ENCODE measurements around the gene FAM9A. TPM values are rescaled to one million over a fixed set of nuclear protein-coding genes. Genes with fewer than 3 reads are reported as not detected.
"Not testable (repeated sequence)": the region's sequence is repeated elsewhere in the genome, so short reads cannot be mapped to it uniquely, and the experiment has no call there.

The FAM9A gene
- total and polyA plus RNA-seq, 4 donors, result 0.10 to 0.11 TPM; not detected in 2

GRCh38 chrX:8783097-8783713, 18.0 kb downstream of the FAM9A start:
- H3K4me1 ChIP-seq (ENCODE audit: control insufficient read depth, insufficient read depth, low read length), result peaks cover 5% of the 10 kb centered on the region
- DNase-seq (ENCODE audit: low read depth in 4 of 6, low spot score in 6 of 6), result peak in 2 of 6 donors; percentile 4 to 27
- H3K27me3 ChIP-seq (ENCODE audit: control insufficient read depth, insufficient read depth, low read length), result peaks cover 21% of the 10 kb centered on the region
- H3K4me3 ChIP-seq (ENCODE audit: low read depth, low read length), result no peak overlapping the region
- no peak overlapping the region for H3K27ac ChIP-seq (ENCODE audit: low read depth, low read length)
- no peaks in the 10 kb centered on the region for H3K36me3 ChIP-seq (ENCODE audit: control insufficient read depth, insufficient read depth, low read length)
- no peaks in the 10 kb centered on the region for H3K9me3 ChIP-seq (ENCODE audit: control insufficient read depth, insufficient read depth, low read length)
- WGBS (ENCODE audit: insufficient coverage), result 40% methylated on average over 30 of the region's 32 CpGs

DNA sequence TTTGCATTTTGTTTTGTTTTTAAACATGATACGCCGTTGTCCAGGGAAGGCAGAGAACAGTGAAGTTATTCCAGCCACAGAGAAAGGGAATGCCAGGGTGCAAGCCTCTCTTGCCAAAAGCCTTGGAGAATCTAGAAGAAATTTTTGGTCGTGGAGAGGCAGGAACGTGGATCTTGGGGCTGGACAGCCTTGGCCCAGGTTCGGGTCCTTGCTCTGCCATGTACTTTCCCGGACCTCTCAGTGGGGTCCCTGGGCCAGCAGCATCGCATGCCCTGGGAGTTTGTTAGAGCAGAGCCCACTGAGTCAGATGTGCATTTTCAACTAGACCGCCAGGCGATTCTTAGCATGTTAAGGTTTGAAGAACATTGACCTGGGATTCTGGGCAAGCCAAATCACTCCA, 18.6 kb downstream of the FAM9A start:
- H3K27ac ChIP-seq (ENCODE audit: low read depth, low read length), result no peak overlapping the region
- peaks cover 20% of the 10 kb centered on the region for H3K27me3 ChIP-seq (ENCODE audit: control insufficient read depth, insufficient read depth, low read length)
- no peaks in the 10 kb centered on the region for H3K36me3 ChIP-seq (ENCODE audit: control insufficient read depth, insufficient read depth, low read length)
- peaks cover 5% of the 10 kb centered on the region for H3K4me1 ChIP-seq (ENCODE audit: control insufficient read depth, insufficient read depth, low read length)
- no peak for DNase-seq (ENCODE audit: low read depth in 4 of 6, low spot score in 6 of 6)
- no peak overlapping the region for H3K4me3 ChIP-seq (ENCODE audit: low read depth, low read length)
- no peaks in the 10 kb centered on the region for H3K9me3 ChIP-seq (ENCODE audit: control insufficient read depth, insufficient read depth, low read length)
- 82% methylated on average over 9 of the region's 9 CpGs for WGBS (ENCODE audit: insufficient coverage)

DNA sequence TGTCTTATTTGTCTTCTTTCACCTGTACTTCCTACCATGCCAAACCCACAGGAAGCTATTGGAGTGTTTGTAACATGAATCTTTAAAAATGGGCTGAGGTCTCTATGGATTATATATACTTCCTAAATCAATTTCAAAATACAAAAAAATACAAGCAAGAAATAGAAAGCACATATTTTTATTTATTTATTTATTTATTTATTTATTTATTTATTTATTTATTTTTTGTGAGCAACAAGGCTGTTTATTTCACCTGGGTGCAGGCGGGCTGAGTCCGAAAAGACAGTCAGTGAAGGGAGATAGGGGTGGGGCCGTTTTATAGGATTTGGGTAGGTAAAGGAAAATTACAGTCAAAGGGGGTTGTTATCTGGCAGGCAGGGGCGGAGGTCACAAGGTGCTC, 19.3 kb downstream of the FAM9A start:
- peaks cover 17% of the 10 kb centered on the region for H3K27me3 ChIP-seq (ENCODE audit: control insufficient read depth, insufficient read depth, low read length)
- H3K4me3 ChIP-seq (ENCODE audit: low read depth, low read length); DNase-seq (ENCODE audit: low read depth in 4 of 6, low spot score in 6 of 6); H3K36me3 ChIP-seq (ENCODE audit: control insufficient read depth, insufficient read depth, low read length); H3K27ac ChIP-seq (ENCODE audit: low read depth, low read length); H3K4me1 ChIP-seq (ENCODE audit: control insufficient read depth, insufficient read depth, low read length); H3K9me3 ChIP-seq (ENCODE audit: control insufficient read depth, insufficient read depth, low read length): not testable (repeated sequence)
- 89% methylated on average over 4 of the region's 4 CpGs for WGBS (ENCODE audit: insufficient coverage)

GRCh38 chrX:8773117-8773516, 28.1 kb downstream of the FAM9A start:
- no peaks in the 10 kb centered on the region for H3K36me3 ChIP-seq (ENCODE audit: control insufficient read depth, insufficient read depth, low read length)
- no peak overlapping the region for H3K4me3 ChIP-seq (ENCODE audit: low read depth, low read length)
- no peak for DNase-seq (ENCODE audit: low read depth in 4 of 6, low spot score in 6 of 6)
- WGBS (ENCODE audit: insufficient coverage), result 77% methylated on average over 4 of the region's 5 CpGs
- no peaks in the 10 kb centered on the region for H3K4me1 ChIP-seq (ENCODE audit: control insufficient read depth, insufficient read depth, low read length)
- H3K27ac ChIP-seq (ENCODE audit: low read depth, low read length), result no peak overlapping the region
- H3K9me3 ChIP-seq (ENCODE audit: control insufficient read depth, insufficient read depth, low read length), result no peaks in the 10 kb centered on the region
- peaks cover 20% of the 10 kb centered on the region for H3K27me3 ChIP-seq (ENCODE audit: control insufficient read depth, insufficient read depth, low read length)

- no peak overlapping the region for H3K4me3 ChIP-seq (ENCODE audit: low read depth, low read length)
- no peaks in the 10 kb centered on the region for H3K4me1 ChIP-seq (ENCODE audit: control insufficient read depth, insufficient read depth, low read length)
- peaks cover 18% of the 10 kb centered on the region for H3K27me3 ChIP-seq (ENCODE audit: control insufficient read depth, insufficient read depth, low read length)
- no peaks in the 10 kb centered on the region for H3K9me3 ChIP-seq (ENCODE audit: control insufficient read depth, insufficient read depth, low read length)
- no peak overlapping the region for H3K27ac ChIP-seq (ENCODE audit: low read depth, low read length)
- DNase-seq (ENCODE audit: low read depth in 4 of 6, low spot score in 6 of 6), result no peak
- WGBS (ENCODE audit: insufficient coverage), result no CpG with 5 or more reads among the region's 2 CpGs
- no peaks in the 10 kb centered on the region for H3K36me3 ChIP-seq (ENCODE audit: control insufficient read depth, insufficient read depth, low read length)
These were observed 41.2 kb downstream of the FAM9A start for GRCh38 chrX:8760021-8760420.

DNA sequence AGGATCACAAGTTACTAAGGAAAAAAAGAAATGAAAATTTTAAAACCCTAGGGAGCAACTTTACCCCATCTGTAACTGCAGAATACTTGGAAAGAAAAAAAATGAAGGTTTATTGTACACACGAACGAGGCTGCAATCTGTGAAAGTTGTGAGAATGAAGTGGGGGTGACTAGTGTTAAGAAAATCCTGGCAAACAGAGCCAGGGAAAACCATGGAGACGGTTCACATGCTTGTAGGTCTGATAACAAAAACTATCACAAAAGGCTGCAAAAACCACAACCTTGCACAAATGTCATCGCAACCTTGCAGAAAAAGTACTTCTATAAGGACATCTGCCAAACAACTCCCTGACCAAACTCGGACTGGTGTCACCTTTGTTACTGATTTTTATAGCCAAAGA, 42.5 kb downstream of the FAM9A start:
- not testable (repeated sequence) for H3K9me3 ChIP-seq (ENCODE audit: control insufficient read depth, insufficient read depth, low read length); H3K4me3 ChIP-seq (ENCODE audit: low read depth, low read length); H3K36me3 ChIP-seq (ENCODE audit: control insufficient read depth, insufficient read depth, low read length); H3K27ac ChIP-seq (ENCODE audit: low read depth, low read length); H3K4me1 ChIP-seq (ENCODE audit: control insufficient read depth, insufficient read depth, low read length)
- DNase-seq (ENCODE audit: low read depth in 4 of 6, low spot score in 6 of 6), result peak in 1 of 6 donors; percentile 16
- peaks cover 18% of the 10 kb centered on the region for H3K27me3 ChIP-seq (ENCODE audit: control insufficient read depth, insufficient read depth, low read length)
- WGBS (ENCODE audit: insufficient coverage), result no CpG with 5 or more reads among the region's 5 CpGs

- not testable (repeated sequence) for H3K36me3 ChIP-seq (ENCODE audit: control insufficient read depth, insufficient read depth, low read length); H3K27ac ChIP-seq (ENCODE audit: low read depth, low read length); DNase-seq (ENCODE audit: low read depth in 4 of 6, low spot score in 6 of 6); H3K4me3 ChIP-seq (ENCODE audit: low read depth, low read length); H3K9me3 ChIP-seq (ENCODE audit: control insufficient read depth, insufficient read depth, low read length); H3K4me1 ChIP-seq (ENCODE audit: control insufficient read depth, insufficient read depth, low read length)
- peaks cover 13% of the 10 kb centered on the region for H3K27me3 ChIP-seq (ENCODE audit: control insufficient read depth, insufficient read depth, low read length)
- WGBS (ENCODE audit: insufficient coverage), result 92% methylated on average over 3 of the region's 7 CpGs
These were observed 43.4 kb downstream of the FAM9A start for GRCh38 chrX:8757609-8758389.

DNA sequence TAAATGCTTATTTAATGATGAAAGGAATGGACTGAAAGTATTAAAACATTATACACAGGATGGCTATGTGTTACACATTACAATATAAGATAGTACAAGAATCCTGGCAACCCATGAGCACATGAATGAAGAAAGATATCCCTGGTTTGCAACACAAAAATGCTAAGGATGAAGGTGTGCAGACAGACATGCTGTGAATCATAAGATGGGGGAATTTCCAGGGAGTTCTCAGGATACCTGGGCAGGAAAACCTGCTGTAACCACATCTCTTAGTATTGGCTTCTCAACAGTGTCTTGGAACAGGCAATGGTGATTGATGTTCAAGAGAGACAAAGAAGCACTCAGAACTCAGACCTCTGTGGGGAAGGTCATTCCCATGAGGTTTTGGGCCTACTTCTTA, 45.4 kb downstream of the FAM9A start:
- H3K4me3 ChIP-seq (ENCODE audit: low read depth, low read length), result no peak overlapping the region
- no peak for DNase-seq (ENCODE audit: low read depth in 4 of 6, low spot score in 6 of 6)
- no peaks in the 10 kb centered on the region for H3K36me3 ChIP-seq (ENCODE audit: control insufficient read depth, insufficient read depth, low read length)
- H3K4me1 ChIP-seq (ENCODE audit: control insufficient read depth, insufficient read depth, low read length), result no peaks in the 10 kb centered on the region
- no peaks in the 10 kb centered on the region for H3K9me3 ChIP-seq (ENCODE audit: control insufficient read depth, insufficient read depth, low read length)
- H3K27me3 ChIP-seq (ENCODE audit: control insufficient read depth, insufficient read depth, low read length), result peaks cover 17% of the 10 kb centered on the region
- H3K27ac ChIP-seq (ENCODE audit: low read depth, low read length), result no peak overlapping the region

DNA sequence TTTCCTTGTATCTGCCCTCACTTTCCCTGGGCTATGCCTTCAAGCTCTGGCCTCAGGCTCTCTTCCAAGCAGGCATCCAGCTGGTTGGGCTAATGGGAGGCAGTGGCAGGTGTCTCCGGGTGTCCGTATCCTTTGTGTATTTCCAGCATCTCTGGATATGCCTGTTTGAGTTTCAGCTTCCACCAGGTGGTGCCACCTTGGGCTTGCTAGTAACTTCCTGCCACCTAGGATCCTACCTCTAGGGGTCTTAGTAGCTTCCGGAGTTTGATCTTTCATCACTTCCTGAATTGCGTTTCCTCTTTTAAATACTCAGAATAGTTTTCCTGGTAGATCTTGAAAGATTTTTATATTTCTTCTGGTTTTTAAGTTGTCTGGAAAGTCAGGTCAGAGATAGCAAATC, 46.1 kb downstream of the FAM9A start:
- Histone ChIP-seq H3K4me3 (ENCODE audit: low read depth, low read length) (no peak overlapping the region), H3K9me3 (ENCODE audit: control insufficient read depth, insufficient read depth, low read length) (no peaks in the 10 kb centered on the region), H3K27ac (ENCODE audit: low read depth, low read length) (no peak overlapping the region), H3K36me3 (ENCODE audit: control insufficient read depth, insufficient read depth, low read length) (no peaks in the 10 kb centered on the region), H3K27me3 (ENCODE audit: control insufficient read depth, insufficient read depth, low read length) (peaks cover 17% of the 10 kb centered on the region), H3K4me1 (ENCODE audit: control insufficient read depth, insufficient read depth, low read length) (no peaks in the 10 kb centered on the region)
- no CpG with 5 or more reads among the region's 4 CpGs for WGBS (ENCODE audit: insufficient coverage)
- DNase-seq (ENCODE audit: low read depth in 4 of 6, low spot score in 6 of 6), result no peak

DNA sequence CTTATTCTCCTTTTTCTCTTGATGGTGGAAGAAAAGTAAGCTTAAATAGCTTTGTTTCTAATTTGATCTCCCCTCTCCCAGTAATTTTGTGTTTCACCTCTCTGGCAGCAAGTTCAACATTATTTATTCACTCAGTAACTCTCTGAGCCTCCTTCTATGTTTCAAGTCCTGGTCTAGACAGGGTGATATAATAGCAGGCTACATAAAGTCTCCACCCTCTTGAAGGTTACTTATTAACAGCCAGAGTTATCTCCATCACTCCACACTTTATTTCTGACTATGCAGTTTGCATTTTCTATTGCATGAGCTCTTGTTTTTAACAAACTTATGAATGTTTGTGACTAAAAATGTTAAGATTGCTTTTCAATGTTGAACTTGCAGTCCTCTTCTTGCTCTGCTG, 51.5 kb downstream of the FAM9A start:
- H3K27ac ChIP-seq (ENCODE audit: low read depth, low read length), result no peak overlapping the region
- H3K9me3 ChIP-seq (ENCODE audit: control insufficient read depth, insufficient read depth, low read length), result no peaks in the 10 kb centered on the region
- H3K4me1 ChIP-seq (ENCODE audit: control insufficient read depth, insufficient read depth, low read length), result no peaks in the 10 kb centered on the region
- H3K27me3 ChIP-seq (ENCODE audit: control insufficient read depth, insufficient read depth, low read length), result peaks cover 12% of the 10 kb centered on the region
- H3K4me3 ChIP-seq (ENCODE audit: low read depth, low read length), result no peak overlapping the region
- no peak for DNase-seq (ENCODE audit: low read depth in 4 of 6, low spot score in 6 of 6)
- no peaks in the 10 kb centered on the region for H3K36me3 ChIP-seq (ENCODE audit: control insufficient read depth, insufficient read depth, low read length)

Measured in spinal cord (tissue), 10 donors.